A549 (cell line): ENCODE data around the gene VWC2. TPM values are rescaled to one million over a fixed set of nuclear protein-coding genes. Genes with fewer than 3 reads are reported as not detected.

Experiments
- ATAC-seq, 2 experiments: fragments of 200-7000 bp in 1 of 2; fragments of >200 bp in 1 of 2; cut with Nextera tagmentation in 1 of 2; cut with Tn5 transposase in 1 of 2; 3 replicates each; pipeline versions ENCODE4 v1.8.0 to v1.9.1; 2018 to 2020; ENCODE audit warnings: mild to moderate bottlenecking in 1 of 2, moderate library complexity in 1 of 2
- CTCF ChIA-PET: fragments of 300-600 bp; sonication (Branson Sonifier 250); formaldehyde crosslinking; extraction: SDS; loops from one replicate; lab custom pipeline; 2021; ENCODE audit warnings: antibody characterized with exemption, inconsistent platforms; lab: Yijun Ruan, JAX
- POLR2A ChIA-PET: fragments of 350-600 bp; formaldehyde crosslinking; extraction: SDS; loops from one replicate; lab custom pipeline; 2021; ENCODE audit warnings: antibody characterized with exemption, inconsistent platforms; lab: Yijun Ruan, JAX
- DNase-seq, 2 experiments: peaks; one replicate each; pipeline versions ENCODE4 v3.0.0 to v3.0.0-alpha.2; 2011 to 2016; ENCODE audit warnings: low read depth in 1 of 2, low spot score in 1 of 2
- FAIRE-seq: peaks from 2 replicates; lab custom pipeline; 2011; peaks lifted over from hg19 to GRCh38; lab: Jason Lieb, UNC
- H3K27ac ChIP-seq, 2 experiments: fragments of >200 bp; sonication (Bioruptor Twin); formaldehyde crosslinking; 3 replicates each; pipeline ENCODE4 v1.5.1; 2016 to 2017
- H3K4me1 ChIP-seq: fragments of >200 bp; sonication (Bioruptor Twin); formaldehyde crosslinking; 3 replicates; pipeline ENCODE4 v1.6.1; 2016
- H3K4me2 ChIP-seq: fragments of >200 bp; sonication (Bioruptor Twin); formaldehyde crosslinking; 3 replicates; pipeline ENCODE4 v1.6.1; 2016
- H3K4me3 ChIP-seq: fragments of >200 bp; sonication (Bioruptor Twin); formaldehyde crosslinking; 3 replicates; pipeline ENCODE4 v1.5.1; 2016
- H3K9me3 ChIP-seq: fragments of >200 bp; sonication (Bioruptor Twin); formaldehyde crosslinking; 3 replicates; pipeline ENCODE4 v1.6.1; 2016
- ATOH8 ChIP-seq: fragments of 250-450 bp; sonication (Bioruptor Pico); IDR thresholded peaks from 2 replicates; pipeline ENCODE4 v1.5.0; 2020; ENCODE audit warnings: low read depth, mild to moderate bottlenecking, moderate library complexity
- BCL3 ChIP-seq: fragments of >200 bp; sonication (Bioruptor Twin); formaldehyde crosslinking; IDR thresholded peaks from 3 replicates; pipeline ENCODE4 v1.6.1; 2016
- BHLHE40 ChIP-seq: IDR thresholded peaks from 2 replicates; pipeline ENCODE4 v1.6.1; 2012; ENCODE audit warnings: low read depth, low read length, inconsistent platforms
- CHD2 ChIP-seq: fragments of 150-350 bp; IDR thresholded peaks from 2 replicates; pipeline ENCODE4 v1.6.1; 2014; ENCODE audit warnings: low read length; ENCODE audit not compliant: partially characterized antibody
- CHD4 ChIP-seq: fragments of 200-600 bp; sonication (generic); IDR thresholded peaks from 2 replicates; pipeline ENCODE4 v1.6.1; 2016; ENCODE audit warnings: antibody characterized with exemption, mild to moderate bottlenecking, borderline replicate concordance
- CTCF ChIP-seq: fragments of >200 bp; sonication (Bioruptor Twin); formaldehyde crosslinking; IDR thresholded peaks from 3 replicates; pipeline ENCODE4 v1.5.1; 2016
- ESRRA ChIP-seq: fragments of 150-350 bp; IDR thresholded peaks from 2 replicates; pipeline ENCODE4 v1.6.1; 2014; ENCODE audit warnings: mild to moderate bottlenecking, low read length, borderline replicate concordance
- GATA3 ChIP-seq: IDR thresholded peaks from 2 replicates; pipeline ENCODE4 v1.6.1; 2012; ENCODE audit warnings: borderline replicate concordance
- HES2 ChIP-seq: fragments of >200 bp; sonication (Bioruptor Twin); formaldehyde crosslinking; IDR thresholded peaks from 2 replicates; pipeline ENCODE4 v1.6.1; 2016
- HMGXB4 ChIP-seq: fragments of 250-450 bp; sonication (Bioruptor Pico); IDR thresholded peaks from 2 replicates; pipeline ENCODE4 v1.5.0; 2021; ENCODE audit warnings: mild to moderate bottlenecking, moderate library complexity, borderline replicate concordance
- HOXA7 ChIP-seq: fragments of 250-450 bp; sonication (Bioruptor Pico); IDR thresholded peaks from 2 replicates; pipeline ENCODE4 v1.5.0; 2020; ENCODE audit warnings: mild to moderate bottlenecking, moderate library complexity
- JUNB ChIP-seq: fragments of >200 bp; sonication (Bioruptor Twin); formaldehyde crosslinking; IDR thresholded peaks from 2 replicates; pipeline ENCODE4 v1.6.1; 2016
- KDM5A ChIP-seq: fragments of 200-600 bp; sonication (generic); IDR thresholded peaks from 2 replicates; pipeline ENCODE4 v1.6.1; 2016; ENCODE audit warnings: antibody characterized with exemption, mild to moderate bottlenecking
- MAZ ChIP-seq: fragments of 150-350 bp; IDR thresholded peaks from 2 replicates; pipeline ENCODE4 v1.6.1; 2014; ENCODE audit warnings: antibody characterized with exemption, low read depth, low read length, borderline replicate concordance
- NFE2L2 ChIP-seq: fragments of 150-350 bp; conservative IDR thresholded peaks from 2 replicates; pipeline ENCODE4 v1.6.1; 2014; ENCODE audit warnings: low read length
- PHF8 ChIP-seq: fragments of 200-600 bp; sonication (generic); IDR thresholded peaks from 2 replicates; pipeline ENCODE4 v1.6.1; 2016; ENCODE audit warnings: low read depth, mild to moderate bottlenecking, antibody characterized with exemption, moderate library complexity, borderline replicate concordance
- RCOR1 ChIP-seq: fragments of 150-350 bp; IDR thresholded peaks from 2 replicates; pipeline ENCODE4 v1.6.1; 2014; ENCODE audit warnings: antibody characterized with exemption, low read length, low read depth
- SREBF2 ChIP-seq: fragments of 450-650 bp; IDR thresholded peaks from 2 replicates; pipeline ENCODE4 v1.6.1; 2014; ENCODE audit warnings: mild to moderate bottlenecking, moderate library complexity
- TFCP2L1 ChIP-seq: fragments of 250-450 bp; sonication (Bioruptor Pico); IDR thresholded peaks from 2 replicates; pipeline ENCODE4 v1.5.0; 2021; ENCODE audit warnings: mild to moderate bottlenecking
- TP53 ChIP-seq: fragments of 250-450 bp; sonication (Bioruptor Pico); IDR thresholded peaks from 2 replicates; pipeline ENCODE4 v1.5.0; 2021; ENCODE audit warnings: mild to moderate bottlenecking, moderate library complexity
- ZSCAN20 ChIP-seq: fragments of 250-450 bp; sonication (Bioruptor Pico); IDR thresholded peaks from 2 replicates; pipeline ENCODE4 v1.8.0; 2022; ENCODE audit warnings: mild to moderate bottlenecking, moderate library complexity
- WGBS: methylation state at CpG from one replicate; pipeline ENCODE4 v1.1.6; 2017; ENCODE audit errors: missing lambda C conversion rate; 5-methylcytosine and 5-hydroxymethylcytosine counted together
- polyA plus RNA-seq, 4 experiments: library from polyadenylated mRNA; depleted of rRNA in 3 of 4; stranded (reverse); fragments of >200 nt; fragmentation: RNase III in 1 of 4; extraction: RNeasy Plus Mini Kit Qiagen cat#74134 plus additional on column Dnase treatment in 1 of 4; gene quantifications; 2 replicates in 3 of 4; 3 replicates in 1 of 4; pipeline ENCODE4 v1.2.3, GENCODE V29; 2011 to 2017

The VWC2 gene
- polyA plus RNA-seq, 2 of the 4 experiments (the other 2 are of a cell fraction), result not detected

GRCh38 chr7:49780953-49781352 lies 7.5 kb downstream of the VWC2 start:
- no peak overlapping the region for H3K27ac ChIP-seq
- FAIRE-seq, result no peak
- H3K9me3 ChIP-seq, result no peaks in the 10 kb centered on the region
- H3K4me2 ChIP-seq, result no peak overlapping the region
- H3K4me3 ChIP-seq, result no peak overlapping the region
- CTCF ChIA-PET, result no interaction called here
- 6% methylated on average over 1 of the region's 1 CpG for WGBS
- TF ChIP-seq BCL3 (no peak), MAZ (no peak), NFE2L2 (no peak), HES2 (no peak), GATA3 (no peak), ZSCAN20 (no peak), ATOH8 (no peak), TFCP2L1 (no peak), RCOR1 (no peak), ESRRA (no peak), TP53 (CRISPR knock-in tag) (no peak), BHLHE40 (no peak), HMGXB4 (no peak), JUNB (no peak), PHF8 (no peak), SREBF2 (no peak), HOXA7 (CRISPR knock-in tag) (no peak), KDM5A (no peak), CHD2 (no peak)
- TF ChIP-seq, all 56 proteins: peak for 0
- ATAC-seq (no peak), DNase-seq (no peak)
- H3K4me1 ChIP-seq, result no peaks in the 10 kb centered on the region
- POLR2A ChIA-PET, result no interaction called here

- 62% methylated on average over 1 of the region's 1 CpG for WGBS
- Histone ChIP-seq H3K27ac (no peak overlapping the region), H3K4me2 (no peak overlapping the region), H3K9me3 (no peaks in the 10 kb centered on the region), H3K4me3 (no peak overlapping the region), H3K4me1 (no peaks in the 10 kb centered on the region)
- ChIA-PET POLR2A (no interaction called here), CTCF (interaction anchor here (1.4 kb wide), 1 partner anchor 9 kb away, joined by 3 read pairs; no protein-coding TSS in a partner anchor)
- ATAC-seq, result no peak
- TF ChIP-seq TP53 (CRISPR knock-in tag), result no peak
- no peak for FAIRE-seq
- DNase-seq, result no peak
Measured at GRCh38 chr7:49781996-49782395, 8.6 kb downstream of the VWC2 start.

- H3K4me3 ChIP-seq, result no peak overlapping the region
- TF ChIP-seq BCL3 (no peak), GATA3 (no peak), TFCP2L1 (no peak), JUNB (no peak), CHD4 (no peak), CTCF (no peak)
- CTCF ChIA-PET, result interaction anchor here (1.4 kb wide), 1 partner anchor 8 kb away, joined by 3 read pairs; no protein-coding TSS in a partner anchor
Measured at GRCh38 chr7:49783446-49783845, 10.0 kb downstream of the VWC2 start.

More at GRCh38 chr7:49783446-49783845, 10.0 kb downstream of the VWC2 start:
- FAIRE-seq (no peak), ATAC-seq (no peak), DNase-seq (no peak)
- POLR2A ChIA-PET, result no interaction called here
- Histone ChIP-seq H3K9me3 (no peaks in the 10 kb centered on the region), H3K27ac (no peak overlapping the region), H3K4me2 (no peak overlapping the region), H3K4me1 (no peaks in the 10 kb centered on the region)
- WGBS, result 29% methylated on average over 7 of the region's 7 CpGs
